Stimulated activated CD4-positive, alpha-beta T cell treated with anti-CD3 and anti-CD28 coated beads, Interleukin-12 subunit alpha, Interleukin-12 subunit beta, amount 100 ng/mL, for 48 hours (primary cell): ENCODE results near the gene ULK1.
"Not testable (repeated sequence)": the region's sequence is repeated elsewhere in the genome, so short reads cannot be mapped to it uniquely, and the experiment has no call there.

ENCODE experiments used
- DNase-seq, 3 donors: peaks; one replicate each; pipeline ENCODE4 v3.0.0-alpha.2; 2020; ENCODE audit warnings: low read depth in 2 of 3, low spot score in 1 of 3

Gene ULK1

DNA sequence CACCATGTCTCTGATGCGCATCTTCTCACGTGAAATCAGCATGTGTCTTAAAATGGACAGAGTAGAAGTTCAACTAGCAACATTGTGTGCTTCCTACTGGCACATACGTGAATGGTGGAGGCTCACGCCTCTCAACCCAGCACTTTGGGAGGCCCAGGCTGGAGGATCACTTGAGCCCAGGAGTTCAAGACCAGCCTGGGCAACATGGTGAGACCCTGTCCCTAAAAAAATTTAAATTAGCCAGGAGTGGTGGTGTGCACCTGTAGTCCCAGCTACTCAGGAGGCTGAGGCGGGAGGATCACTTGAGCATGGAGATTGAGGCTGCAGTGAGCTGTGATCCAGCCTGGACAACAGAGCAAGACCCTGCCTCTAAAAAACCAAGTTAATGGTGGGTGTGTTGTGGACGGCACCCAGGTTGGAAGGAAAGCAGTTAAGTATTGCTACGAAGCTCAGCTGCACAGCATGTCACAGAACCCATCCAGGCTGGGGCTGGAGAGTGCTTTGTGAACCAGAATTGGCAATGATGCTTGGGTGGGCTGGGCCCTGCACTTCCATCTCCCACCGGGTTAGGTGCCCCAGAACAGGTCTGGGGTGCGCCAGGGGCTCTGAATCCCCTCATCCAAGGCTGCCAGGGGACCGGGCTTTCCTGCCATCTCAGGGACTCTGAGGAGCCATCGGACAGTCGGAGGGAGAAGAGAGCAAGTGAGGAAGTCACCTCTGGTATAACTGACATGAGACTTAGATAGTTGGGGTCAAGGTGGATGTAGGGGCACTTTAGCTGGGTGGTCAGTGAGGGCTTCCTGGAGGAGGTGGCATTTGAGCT lies 33.0 kb upstream of the ULK1 start:
- DNase-seq = no peak

DNA sequence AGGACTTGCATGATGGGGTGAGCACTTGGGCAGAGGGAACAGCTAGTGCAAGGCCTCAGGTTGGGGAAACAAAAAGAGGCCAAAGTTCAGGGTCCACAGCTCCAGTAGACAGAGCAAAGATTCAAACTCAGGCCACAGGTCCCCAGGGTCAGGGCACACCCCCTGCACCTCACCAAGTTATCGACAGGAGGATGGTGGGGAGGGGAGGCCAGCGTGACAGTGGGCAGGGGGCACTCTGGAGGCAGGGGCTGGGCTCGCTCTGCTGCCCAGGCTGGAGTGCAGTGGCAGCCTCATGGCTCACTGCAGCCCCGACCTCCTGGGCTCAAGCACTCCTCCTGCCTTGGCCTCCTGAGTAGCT lies 32.4 kb upstream of the ULK1 start:
- DNase-seq = no peak

DNA sequence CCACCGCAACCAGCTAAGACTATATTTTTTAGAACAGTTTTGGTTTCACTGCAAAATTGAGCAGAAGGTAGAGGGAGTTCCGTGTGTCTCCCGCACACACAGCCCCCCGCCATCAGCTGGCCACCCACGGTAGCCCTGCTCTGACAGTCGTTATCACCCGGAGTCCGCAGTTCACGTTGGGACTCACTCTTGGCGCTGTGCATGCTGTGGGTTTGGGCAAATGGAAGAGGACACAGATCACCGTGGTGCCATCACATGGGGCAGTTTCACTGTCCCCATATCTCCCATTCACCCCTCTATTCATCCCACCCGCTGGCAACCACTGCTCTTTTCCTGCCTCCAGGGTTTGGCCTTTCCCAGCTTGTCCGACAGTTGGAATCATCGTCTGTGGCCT lies 31.8 kb upstream of the ULK1 start:
- DNase-seq = no peak

DNA sequence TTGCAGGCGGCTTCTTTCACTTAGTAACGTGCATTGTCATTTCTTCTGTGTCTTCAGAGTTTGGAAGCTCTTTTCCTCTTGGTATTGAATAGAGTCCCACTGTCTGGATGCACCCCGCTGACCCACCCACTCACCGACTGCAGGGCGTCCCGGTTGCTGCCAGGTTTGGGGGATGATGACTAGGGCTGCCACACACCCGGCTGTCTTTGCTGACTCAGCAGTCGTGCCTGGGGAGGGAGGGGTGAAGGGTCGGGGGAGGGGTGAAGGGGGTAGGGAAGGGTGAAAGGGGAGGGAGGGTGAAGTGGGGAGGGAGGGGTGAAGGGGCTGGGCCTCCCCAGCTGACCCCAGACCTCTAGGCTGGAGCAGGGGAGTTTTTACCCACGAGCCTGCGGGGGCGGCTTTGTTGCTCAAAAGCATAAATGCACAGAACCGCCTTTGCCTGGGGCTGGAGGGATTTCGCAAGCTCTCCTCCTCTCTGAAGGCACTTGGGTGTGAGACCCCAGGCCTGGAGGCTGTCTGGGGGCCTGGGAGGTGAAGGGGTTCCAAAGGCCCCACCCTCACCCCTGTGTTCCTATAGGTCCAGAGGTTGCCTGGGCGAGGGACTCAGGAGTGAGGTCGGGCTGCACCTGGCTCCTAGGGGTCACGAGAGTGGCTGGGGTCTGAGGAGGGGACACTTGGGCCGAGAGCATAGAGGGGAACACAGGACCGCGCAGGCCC lies 31.3 kb upstream of the ULK1 start:
- no peak for DNase-seq

DNA sequence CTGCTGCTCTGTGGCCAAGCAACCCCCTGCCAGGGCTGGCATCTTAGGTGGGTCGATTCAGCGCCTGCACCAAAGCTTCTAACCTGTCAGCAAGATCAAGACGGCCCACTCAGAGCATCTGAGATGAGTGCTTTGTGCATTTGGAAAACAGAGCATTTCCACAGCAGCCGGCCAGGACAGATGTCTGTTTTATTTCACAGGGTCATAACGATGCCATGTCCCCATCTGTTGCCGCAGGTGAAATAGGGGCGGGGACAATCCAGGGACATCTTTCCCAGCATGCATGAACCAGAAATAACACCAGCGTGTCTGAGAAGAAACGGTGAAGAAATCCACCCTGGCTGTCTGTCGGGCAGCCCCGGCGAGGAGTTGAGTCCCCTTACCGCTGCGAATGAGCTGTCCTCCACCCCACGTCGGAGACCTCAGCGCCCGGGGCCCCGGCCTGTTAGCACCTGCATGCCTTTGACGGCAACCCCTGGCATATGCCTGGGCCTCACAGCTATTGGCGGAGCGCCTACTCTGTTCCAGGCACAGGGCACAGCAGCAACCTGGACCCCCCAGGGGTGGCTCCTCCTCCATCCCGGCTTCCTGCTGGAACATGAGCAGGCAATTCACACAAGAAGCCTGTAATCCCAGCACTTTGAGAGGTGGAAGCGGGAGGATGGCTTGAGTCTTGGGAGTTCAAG lies 30.6 kb upstream of the ULK1 start:
- no peak for DNase-seq

DNA sequence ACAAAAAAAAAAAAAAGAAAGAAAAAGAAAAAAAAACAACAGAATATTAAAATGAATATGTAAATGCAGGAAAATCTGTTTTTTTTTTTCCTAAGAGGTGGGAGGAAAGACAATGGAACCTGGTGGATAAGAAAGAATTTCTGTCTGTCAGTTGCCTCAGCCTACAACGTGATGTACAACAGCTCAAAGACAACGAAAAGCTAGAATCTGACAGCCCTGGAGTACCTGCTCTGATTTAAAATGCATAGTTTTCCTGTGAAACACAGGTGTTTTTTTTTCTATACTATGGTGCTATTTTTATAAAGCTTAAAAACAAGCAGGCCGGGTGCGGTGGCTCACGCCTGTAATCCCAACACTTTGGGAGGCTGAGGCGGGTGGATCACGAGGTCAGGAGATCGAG lies 30.0 kb upstream of the ULK1 start:
- no peak for DNase-seq

DNA sequence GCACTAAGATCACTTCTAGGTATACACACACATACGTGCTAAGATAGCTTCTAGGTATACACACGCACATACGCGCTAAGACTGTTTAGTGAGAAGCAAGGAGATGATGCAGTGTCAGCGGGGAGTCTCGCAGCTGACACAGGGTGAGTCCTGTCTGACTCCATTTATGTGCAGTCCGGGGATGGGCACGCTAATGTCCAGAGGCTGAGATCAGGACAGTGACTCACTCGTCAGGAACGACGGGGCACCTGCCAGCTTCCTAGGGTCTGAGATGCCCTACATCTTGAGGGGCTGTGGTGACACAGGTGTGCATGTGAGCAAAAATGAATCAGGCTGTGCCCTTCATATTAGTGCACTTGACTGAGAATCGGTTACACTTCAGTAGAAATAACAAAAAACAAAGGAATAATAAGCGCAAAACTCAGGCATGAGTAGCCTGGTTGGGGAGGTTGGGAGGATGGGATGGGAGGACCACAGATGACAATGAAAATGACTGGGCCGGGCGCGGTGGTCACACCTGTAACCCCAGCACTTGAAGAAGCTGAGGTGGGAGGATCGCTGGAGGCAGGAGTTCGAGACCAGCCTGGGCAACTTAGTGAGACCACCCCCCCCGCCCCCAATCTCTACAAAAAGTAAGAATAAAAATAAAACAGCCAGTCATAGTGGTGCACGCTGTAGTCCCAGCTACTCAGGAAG lies 29.1 kb upstream of the ULK1 start:
- no peak for DNase-seq

DNA sequence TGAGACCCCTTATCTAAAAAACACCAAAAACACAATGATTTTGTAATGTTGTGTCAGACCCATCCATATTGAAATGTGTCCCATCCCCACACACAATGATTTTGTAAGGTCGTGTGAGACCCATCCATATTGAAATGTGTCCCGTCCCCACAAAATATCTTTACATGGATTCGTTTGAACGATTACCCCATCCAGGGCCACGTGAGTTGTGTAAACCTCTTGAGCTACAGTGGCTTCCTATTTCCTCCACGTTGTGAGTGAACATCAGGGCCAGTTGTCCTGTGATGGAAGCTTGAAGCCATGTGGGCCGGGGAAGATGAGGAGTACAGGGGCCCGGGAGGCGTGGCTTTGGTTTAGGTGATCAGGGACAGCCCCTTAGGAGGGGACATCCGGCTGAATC lies 27.0 kb upstream of the ULK1 start:
- DNase-seq = no peak

DNA sequence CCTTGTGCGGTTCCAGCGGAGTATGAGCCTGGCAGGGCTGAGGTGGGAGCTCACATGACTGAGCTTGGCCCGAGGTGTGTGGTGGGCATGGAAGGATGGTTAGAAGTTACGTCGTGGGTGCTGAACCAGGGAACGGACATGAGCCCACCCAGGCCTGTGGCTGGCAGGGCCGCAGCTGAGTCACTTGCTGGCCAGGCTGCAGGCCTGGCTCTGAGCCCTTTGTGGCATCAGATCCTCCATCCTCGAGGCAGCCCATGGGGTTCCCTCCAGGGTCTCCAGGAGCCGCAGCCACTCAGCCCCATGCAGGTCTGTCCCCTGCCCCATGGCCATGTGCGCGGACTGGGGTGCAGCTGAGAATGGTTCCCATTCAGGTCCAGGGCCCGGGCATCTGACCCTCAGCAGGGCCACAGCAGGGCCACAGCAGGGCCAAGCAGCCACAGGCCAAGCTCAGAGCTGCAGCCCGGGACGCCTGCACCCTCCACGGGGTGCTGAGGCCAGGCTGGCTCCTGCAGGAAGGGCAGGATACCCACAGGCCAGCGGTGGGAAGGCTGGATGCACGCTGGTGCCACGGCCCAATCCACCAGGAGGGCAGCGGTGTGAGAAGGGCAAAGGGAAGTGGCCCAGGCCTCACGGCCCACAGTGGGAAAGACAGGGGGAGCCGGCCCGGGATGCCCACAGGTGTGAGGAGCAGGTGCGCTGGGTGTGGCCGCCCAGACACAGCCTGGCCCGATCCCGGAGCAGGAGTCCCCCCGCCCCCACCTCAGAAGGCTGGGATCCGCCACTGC lies 26.3 kb upstream of the ULK1 start:
- no peak for DNase-seq

DNA sequence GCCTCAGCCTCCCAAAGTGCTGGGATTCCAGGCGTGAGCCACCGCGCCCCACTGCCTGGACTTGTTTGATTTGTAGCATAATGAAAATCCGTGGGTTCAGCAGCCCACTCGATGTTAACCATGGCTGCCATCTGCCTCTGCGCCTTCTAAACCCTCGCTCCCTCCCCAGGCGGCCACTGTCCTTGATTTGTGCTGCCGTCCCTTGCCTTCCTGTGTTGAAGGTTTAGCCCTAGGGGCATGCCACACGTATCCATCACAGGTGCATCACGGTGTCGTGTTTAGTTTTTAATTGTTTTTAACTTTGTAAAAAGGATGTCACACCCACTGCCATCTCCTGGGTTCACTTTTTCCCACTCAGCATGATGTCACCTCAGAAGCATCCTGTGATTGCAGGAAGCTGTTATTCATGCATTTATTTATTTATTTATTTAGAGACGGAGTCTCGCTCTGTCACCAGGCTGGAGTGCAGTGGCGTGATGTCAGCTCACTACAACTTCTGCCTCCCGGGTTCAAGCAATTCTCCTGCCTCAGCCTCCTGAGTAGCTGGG lies 24.5 kb upstream of the ULK1 start:
- no peak for DNase-seq

GRCh38 chr12:131871677-131872076 lies 22.7 kb upstream of the ULK1 start:
- no peak for DNase-seq

GRCh38 chr12:131872154-131873051 lies 22.0 kb upstream of the ULK1 start:
- DNase-seq = no peak

- no peak for DNase-seq
These were observed 21.1 kb upstream of the ULK1 start for GRCh38 chr12:131873293-131873692.

- not testable (repeated sequence) for DNase-seq
These were observed 19.4 kb upstream of the ULK1 start for GRCh38 chr12:131874972-131875371.

- not testable (repeated sequence) for DNase-seq
These were observed 17.2 kb upstream of the ULK1 start for GRCh38 chr12:131877216-131877615.

GRCh38 chr12:131878436-131878835 lies 16.0 kb upstream of the ULK1 start:
- not testable (repeated sequence) for DNase-seq

DNA sequence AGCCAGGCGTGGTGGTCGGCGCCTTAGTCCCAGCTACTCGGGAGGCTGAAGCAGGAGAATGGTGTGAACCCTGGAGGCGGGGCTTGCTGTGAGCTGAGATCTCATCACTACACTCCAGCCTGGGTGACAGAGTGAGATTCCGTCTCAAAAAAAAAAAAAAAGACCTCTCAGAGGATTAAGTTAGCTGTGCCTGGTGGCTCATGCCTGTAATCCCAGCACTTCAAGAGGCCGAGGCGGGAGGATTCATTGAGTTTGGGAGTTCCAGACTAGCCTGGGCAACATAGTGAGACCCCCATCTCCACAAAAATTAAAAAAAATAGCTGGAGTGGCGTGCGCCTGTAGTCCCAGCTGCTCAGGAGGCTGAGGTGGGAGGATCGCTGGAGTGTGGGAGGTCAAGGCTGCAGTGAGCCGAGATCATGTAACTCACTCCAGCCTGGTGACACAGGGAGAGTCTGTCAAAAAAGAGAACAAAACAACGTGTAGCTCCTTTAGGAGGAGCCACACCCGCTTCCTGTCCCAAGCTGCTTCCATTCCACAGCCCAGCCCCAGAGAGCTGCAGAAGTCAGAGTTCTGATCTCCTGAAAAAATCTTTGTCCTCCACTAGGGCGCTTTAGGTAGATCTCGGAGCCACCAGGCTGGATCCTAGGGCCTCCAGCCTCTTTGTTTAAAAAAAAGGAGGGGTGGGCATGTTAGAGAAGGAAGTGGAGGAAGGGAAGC lies 11.5 kb upstream of the ULK1 start:
- DNase-seq = no peak

GRCh38 chr12:131883521-131883900 lies 10.9 kb upstream of the ULK1 start:
- DNase-seq = no peak

DNA sequence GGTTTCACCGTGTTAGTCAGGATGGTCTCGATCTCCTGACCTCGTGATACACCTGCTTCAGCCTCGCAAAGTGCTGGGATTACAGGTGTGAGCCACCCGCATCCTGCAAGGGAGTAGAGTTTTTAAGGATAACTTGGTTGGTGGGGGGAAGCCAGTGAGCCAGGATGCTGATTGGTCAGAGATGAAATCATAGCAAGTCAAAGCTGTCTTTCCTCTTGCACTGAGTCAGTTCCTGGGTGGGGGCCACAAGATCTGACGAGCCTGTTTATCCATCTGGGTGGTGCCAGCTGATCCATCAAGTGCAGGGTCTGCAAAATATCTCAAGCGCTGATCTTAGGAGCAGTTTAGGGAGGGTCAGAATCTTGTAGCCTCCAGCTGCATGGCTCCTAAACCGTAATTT lies 9.3 kb upstream of the ULK1 start:
- DNase-seq = not testable (repeated sequence)
